GM23248 (cell line): Measurements from ENCODE around the gene ADGRF1. TPM values are rescaled to one million over a fixed set of nuclear protein-coding genes. Genes with fewer than 3 reads are reported as not detected.

ENCODE experiments used
- DNase-seq: peaks from one replicate; pipeline ENCODE4 v3.0.0-alpha.2; 2015
- H2AFZ ChIP-seq: fragments of 200-600 bp; sonication (generic); 2 replicates; pipeline ENCODE4 v1.6.1; 2016; ENCODE audit warnings: antibody characterized with exemption
- H3F3A ChIP-seq: fragments of 200-600 bp; sonication (generic); 2 replicates; pipeline ENCODE4 v1.6.1; 2016; ENCODE audit warnings: mild to moderate bottlenecking, antibody characterized with exemption, mixed run types; ENCODE audit not compliant: insufficient read depth
- H3K27ac ChIP-seq: fragments of 200-600 bp; sonication (generic); 2 replicates; pipeline ENCODE4 v1.5.1; 2016; ENCODE audit warnings: mild to moderate bottlenecking
- H3K27me3 ChIP-seq: fragments of 200-600 bp; sonication (generic); replicated peaks from 2 replicates; pipeline ENCODE4 v1.6.1; 2016; ENCODE audit warnings: mild to moderate bottlenecking; ENCODE audit not compliant: insufficient read depth
- H3K36me3 ChIP-seq: fragments of 200-600 bp; sonication (generic); 2 replicates; pipeline ENCODE4 v1.6.1; 2016; ENCODE audit warnings: low read depth, mild to moderate bottlenecking
- H3K4me1 ChIP-seq: fragments of 200-600 bp; sonication (generic); 2 replicates; pipeline ENCODE4 v1.6.1; 2016; ENCODE audit warnings: mild to moderate bottlenecking; ENCODE audit not compliant: insufficient read depth
- H3K4me2 ChIP-seq: fragments of 200-600 bp; sonication (generic); one replicate; pipeline ENCODE4 v1.6.1; 2016; ENCODE audit warnings: mild to moderate bottlenecking; ENCODE audit not compliant: unreplicated experiment
- H3K4me3 ChIP-seq: fragments of 200-600 bp; sonication (generic); 2 replicates; pipeline ENCODE4 v1.5.1; 2016; ENCODE audit warnings: mild to moderate bottlenecking
- H3K79me2 ChIP-seq: fragments of 200-600 bp; sonication (generic); 2 replicates; pipeline ENCODE4 v1.6.1; 2016; ENCODE audit warnings: mild to moderate bottlenecking; ENCODE audit not compliant: insufficient read depth
- H3K9ac ChIP-seq: fragments of 200-600 bp; sonication (generic); 2 replicates; pipeline ENCODE4 v1.6.1; 2016; ENCODE audit warnings: mild to moderate bottlenecking
- H3K9me2 ChIP-seq: fragments of 200-600 bp; sonication (generic); 2 replicates; pipeline ENCODE4 v1.6.1; 2016; ENCODE audit warnings: mixed run types, mild to moderate bottlenecking, moderate library complexity; ENCODE audit not compliant: insufficient read depth
- H3K9me3 ChIP-seq: fragments of 200-600 bp; sonication (generic); one replicate; pipeline ENCODE4 v1.6.1; 2017; ENCODE audit warnings: low read depth
- H4K20me1 ChIP-seq: fragments of 200-600 bp; sonication (generic); 2 replicates; pipeline ENCODE4 v1.6.0; 2016; ENCODE audit not compliant: insufficient read depth
- EZH2 ChIP-seq: fragments of 200-600 bp; sonication (generic); IDR thresholded peaks from 2 replicates; pipeline ENCODE4 v1.6.1; 2018; ENCODE audit warnings: antibody characterized with exemption, mild to moderate bottlenecking; ENCODE audit not compliant: insufficient read depth, poor library complexity, severe bottlenecking
- EZH2phosphoT487 ChIP-seq: fragments of 200-600 bp; sonication (generic); IDR thresholded peaks from 2 replicates; pipeline ENCODE4 v1.6.1; 2018; ENCODE audit warnings: antibody characterized with exemption, moderate library complexity, mild to moderate bottlenecking, low read depth; ENCODE audit not compliant: insufficient read depth
- WGBS, 2 experiments: methylation state at CpG; one replicate each; pipeline ENCODE4 v1.1.6; 2015 to 2017; ENCODE audit warnings: low lambda C conversion rate in 2 of 2, low coverage in 1 of 2; ENCODE audit errors: missing lambda C conversion rate in 2 of 2; 5-methylcytosine and 5-hydroxymethylcytosine counted together
- in situ Hi-C: fragments of 300-500 bp; cut with MboI; formaldehyde crosslinking; loops from 2 replicates; pipeline ENCODE4 v1.15.0; 2020
- polyA plus RNA-seq: library from polyadenylated mRNA; unstranded; fragments of >200 nt; fragmentation: Nextera tagmentation; extraction: Ambion mirVana; gene quantifications from 2 replicates; pipeline ENCODE4 v1.2.1, GENCODE V29; 2016
- total RNA-seq: library from RNA; depleted of rRNA; stranded (reverse); fragments of >200 nt; shearing (Covaris generic); gene quantifications from 2 replicates; pipeline ENCODE4 v1.2.3, GENCODE V29; 2014

ADGRF1 gene
- total and polyA plus RNA-seq, 2 experiments from 2014 or later = not detected

- Histone ChIP-seq H3K9ac (no peak overlapping the region), H3K9me2 (no peaks in the 10 kb centered on the region), H3K4me3 (no peak overlapping the region), H4K20me1 (no peaks in the 10 kb centered on the region), H3K79me2 (no peaks in the 10 kb centered on the region), H3K4me1 (no peaks in the 10 kb centered on the region), H3K27ac (no peak overlapping the region), H3K9me3 (no peaks in the 10 kb centered on the region), H3K4me2 (no peak overlapping the region), H3F3A (no peaks in the 10 kb centered on the region), H3K36me3 (no peaks in the 10 kb centered on the region), H2AFZ (no peak overlapping the region), H3K27me3 (0 out of 2 replicates have a peak, but pooled peaks cover 4% of the 10 kb centered on the region)
- TF ChIP-seq EZH2phosphoT487 (no peak), EZH2 (no peak)
- no peak for DNase-seq
- in situ Hi-C loops = no loop called here
- WGBS, 2 experiments = 10 to 15% methylated on average over 2 of the region's 2 CpGs
Observed at GRCh38 chr6:46973029-46973428, 69.1 kb downstream of the ADGRF1 start.

DNA sequence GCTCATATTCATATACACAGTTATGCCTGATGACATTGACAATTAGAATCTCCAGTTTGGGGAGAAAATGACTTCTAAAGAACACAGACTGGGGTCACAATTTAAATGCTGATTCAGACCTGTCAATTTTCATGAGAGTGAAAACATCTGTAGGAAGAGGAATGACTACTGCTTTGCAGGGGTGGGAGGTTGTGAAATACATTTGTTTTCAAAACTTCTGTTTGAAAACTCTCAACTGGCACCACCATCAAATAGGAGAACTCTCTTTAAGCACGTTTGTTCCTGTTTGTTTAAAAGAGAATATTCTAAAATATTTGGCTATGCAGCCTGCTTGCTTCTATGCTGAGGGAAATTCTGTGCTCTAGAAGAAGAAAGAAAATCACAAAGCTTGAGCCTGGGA lies 69.6 kb downstream of the ADGRF1 start:
- Histone ChIP-seq H3K4me2 (no peak overlapping the region), H3K36me3 (no peaks in the 10 kb centered on the region), H3K9ac (no peak overlapping the region), H3K9me2 (no peaks in the 10 kb centered on the region), H3F3A (no peaks in the 10 kb centered on the region), H2AFZ (no peak overlapping the region), H3K4me3 (no peak overlapping the region), H3K79me2 (no peaks in the 10 kb centered on the region), H3K27me3 (0 out of 2 replicates have a peak, but pooled peaks cover 4% of the 10 kb centered on the region), H3K9me3 (no peaks in the 10 kb centered on the region), H4K20me1 (no peaks in the 10 kb centered on the region), H3K4me1 (no peaks in the 10 kb centered on the region), H3K27ac (no peak overlapping the region)
- in situ Hi-C loops = no loop called here
- WGBS, 2 experiments = 0% methylated on average over 1 of the region's 1 CpG
- no peak for TF ChIP-seq EZH2
- no peak for TF ChIP-seq EZH2phosphoT487
- DNase-seq = no peak

GRCh38 chr6:46969206-46969605 lies 72.9 kb downstream of the ADGRF1 start:
- Histone ChIP-seq H3K4me2 (no peak overlapping the region), H4K20me1 (no peaks in the 10 kb centered on the region), H3K9ac (no peak overlapping the region), H3K79me2 (no peaks in the 10 kb centered on the region), H3K9me3 (no peaks in the 10 kb centered on the region), H3K27ac (no peak overlapping the region), H3K4me1 (no peaks in the 10 kb centered on the region), H2AFZ (no peak overlapping the region), H3K36me3 (no peaks in the 10 kb centered on the region), H3K4me3 (no peak overlapping the region), H3F3A (no peaks in the 10 kb centered on the region), H3K9me2 (no peaks in the 10 kb centered on the region), H3K27me3 (0 out of 2 replicates have a peak, but pooled peaks cover 4% of the 10 kb centered on the region)
- no peak for DNase-seq
- in situ Hi-C loops = no loop called here
- no peak for TF ChIP-seq EZH2
- TF ChIP-seq EZH2phosphoT487 = no peak
- whole genome bisulfite sequencing, 2 experiments = 3 to 4% methylated on average over 1 of the region's 1 CpG

DNA sequence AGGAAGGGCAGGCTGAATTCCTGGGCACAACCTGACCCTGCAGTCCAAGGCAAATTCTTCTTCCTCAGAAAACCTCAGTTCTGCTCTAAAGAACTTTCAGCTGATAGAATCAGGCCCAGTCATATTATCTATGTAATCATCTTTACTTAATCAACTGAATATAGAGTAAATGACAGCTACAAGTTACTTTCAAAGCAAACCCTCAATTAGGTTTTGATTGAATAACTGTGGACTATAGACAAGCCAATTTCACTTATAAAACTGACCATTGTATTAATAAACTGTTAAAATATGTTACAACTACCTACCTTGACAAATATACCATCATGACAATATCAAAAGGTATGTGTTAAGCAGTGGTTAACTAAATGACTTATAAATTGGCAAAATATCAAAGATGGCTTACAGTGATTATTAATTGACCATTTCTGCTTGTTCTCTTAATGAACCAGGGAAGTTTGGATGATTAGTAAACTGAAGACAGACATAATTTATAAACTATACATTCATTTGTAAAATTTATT lies 74.2 kb downstream of the ADGRF1 start:
- no peak overlapping the region for H2AFZ ChIP-seq
- H3K9me3 ChIP-seq = no peaks in the 10 kb centered on the region
- no peaks in the 10 kb centered on the region for H3K4me1 ChIP-seq
- TF ChIP-seq EZH2 = no peak
- TF ChIP-seq EZH2phosphoT487 = no peak
- no peak for DNase-seq
- H3K9ac ChIP-seq = no peak overlapping the region
- no peaks in the 10 kb centered on the region for H3K9me2 ChIP-seq
- H3K27ac ChIP-seq = no peak overlapping the region
- H3K4me3 ChIP-seq = no peak overlapping the region
- no peak overlapping the region for H3K4me2 ChIP-seq
- H4K20me1 ChIP-seq = no peaks in the 10 kb centered on the region
- H3F3A ChIP-seq = no peaks in the 10 kb centered on the region
- H3K27me3 ChIP-seq = 0 out of 2 replicates have a peak, but pooled peaks cover 3% of the 10 kb centered on the region
- H3K36me3 ChIP-seq = no peaks in the 10 kb centered on the region
- in situ Hi-C loops = no loop called here
- H3K79me2 ChIP-seq = no peaks in the 10 kb centered on the region
